AG04449 (cell line): ENCODE data around the gene DRICH1.
A peak's percentile ranks its signal among the peaks of the same experiment; 100 is the strongest.
"Not testable (repeated sequence)": the region's sequence is repeated elsewhere in the genome, so short reads cannot be mapped to it uniquely, and the experiment has no call there.

Source experiments
- CTCF ChIA-PET: fragments of 350-600 bp; formaldehyde crosslinking; extraction: SDS; loops from one replicate; lab custom pipeline; 2021; ENCODE audit warnings: antibody characterized with exemption; lab: Yijun Ruan, JAX
- POLR2A ChIA-PET: fragments of 400-600, 350-600 bp; formaldehyde crosslinking; extraction: SDS; loops from one replicate; lab custom pipeline; 2020; ENCODE audit warnings: antibody characterized with exemption, inconsistent platforms; lab: Yijun Ruan, JAX
- DNase-seq: peaks from one replicate; pipeline ENCODE4 v3.0.0-alpha.2; 2010; ENCODE audit warnings: low read depth, low spot score
- H3K4me3 ChIP-seq: 2 replicates; pipeline ENCODE4 v1.5.1; 2011; ENCODE audit warnings: low read depth, mild to moderate bottlenecking, control low read depth, low read length
- TF ChIP-seq, protein P1 (sequence below): IDR thresholded peaks from one replicate; pipeline ENCODE4 v1.5.1; 2011; ENCODE audit warnings: mild to moderate bottlenecking, moderate library complexity, low read length, control low read depth, inconsistent platforms; ENCODE audit not compliant: insufficient read depth; ENCODE audit errors: missing control alignments

Gene DRICH1

DNA sequence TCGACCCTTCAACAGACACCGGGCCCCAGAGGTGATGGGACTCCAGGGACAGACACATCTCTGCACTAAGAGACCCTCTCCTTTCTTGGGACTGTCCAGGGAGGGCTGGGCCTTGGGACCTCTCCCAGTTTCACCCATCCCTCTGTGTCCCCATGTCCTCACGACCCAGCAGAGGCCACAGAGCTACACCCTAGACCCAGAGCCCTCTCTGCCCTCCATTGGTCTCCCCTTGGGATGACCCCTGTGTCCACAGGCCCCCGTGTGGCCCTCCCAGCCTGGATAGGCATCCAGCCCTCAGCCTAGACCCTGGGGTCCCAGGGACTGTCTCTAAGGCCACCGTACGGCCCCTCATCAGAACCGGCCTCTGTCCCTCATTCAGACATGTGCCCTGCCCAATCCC, 7.5 kb upstream of the DRICH1 start:
- POLR2A ChIA-PET: no interaction called here
- DNase-seq: no peak
- no peak overlapping the region for H3K4me3 ChIP-seq
- CTCF ChIA-PET: no interaction called here
- TF ChIP-seq, protein P1, sequence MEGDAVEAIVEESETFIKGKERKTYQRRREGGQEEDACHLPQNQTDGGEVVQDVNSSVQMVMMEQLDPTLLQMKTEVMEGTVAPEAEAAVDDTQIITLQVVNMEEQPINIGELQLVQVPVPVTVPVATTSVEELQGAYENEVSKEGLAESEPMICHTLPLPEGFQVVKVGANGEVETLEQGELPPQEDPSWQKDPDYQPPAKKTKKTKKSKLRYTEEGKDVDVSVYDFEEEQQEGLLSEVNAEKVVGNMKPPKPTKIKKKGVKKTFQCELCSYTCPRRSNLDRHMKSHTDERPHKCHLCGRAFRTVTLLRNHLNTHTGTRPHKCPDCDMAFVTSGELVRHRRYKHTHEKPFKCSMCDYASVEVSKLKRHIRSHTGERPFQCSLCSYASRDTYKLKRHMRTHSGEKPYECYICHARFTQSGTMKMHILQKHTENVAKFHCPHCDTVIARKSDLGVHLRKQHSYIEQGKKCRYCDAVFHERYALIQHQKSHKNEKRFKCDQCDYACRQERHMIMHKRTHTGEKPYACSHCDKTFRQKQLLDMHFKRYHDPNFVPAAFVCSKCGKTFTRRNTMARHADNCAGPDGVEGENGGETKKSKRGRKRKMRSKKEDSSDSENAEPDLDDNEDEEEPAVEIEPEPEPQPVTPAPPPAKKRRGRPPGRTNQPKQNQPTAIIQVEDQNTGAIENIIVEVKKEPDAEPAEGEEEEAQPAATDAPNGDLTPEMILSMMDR: no peak

DNA sequence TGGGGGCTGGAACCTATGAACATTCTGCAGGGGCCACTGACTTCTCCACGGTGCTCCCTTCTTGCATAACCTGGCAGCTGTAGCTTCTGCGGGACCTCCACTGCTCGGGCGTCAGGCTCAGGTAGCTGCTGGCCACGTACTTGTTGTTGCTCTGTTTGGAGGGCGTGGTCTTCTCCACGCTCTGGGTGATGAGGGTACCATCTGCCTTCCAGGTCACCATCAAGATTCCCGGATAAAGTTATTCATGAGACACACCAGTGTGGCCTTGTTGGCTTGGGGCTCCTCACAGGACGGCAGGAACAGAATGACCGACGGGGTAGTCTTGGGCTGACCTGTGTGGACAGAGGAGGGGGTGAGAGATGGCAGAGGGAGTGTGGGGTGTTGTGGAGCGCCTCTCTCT, 6.5 kb upstream of the DRICH1 start:
- POLR2A ChIA-PET: no interaction called here
- TF ChIP-seq, protein P1: no peak
- no peak overlapping the region for H3K4me3 ChIP-seq
- CTCF ChIA-PET: interaction anchor here (1.2 kb wide), 1 partner anchor 25 kb away, joined by 3 read pairs; no protein-coding TSS in a partner anchor
- no peak for DNase-seq

DNA sequence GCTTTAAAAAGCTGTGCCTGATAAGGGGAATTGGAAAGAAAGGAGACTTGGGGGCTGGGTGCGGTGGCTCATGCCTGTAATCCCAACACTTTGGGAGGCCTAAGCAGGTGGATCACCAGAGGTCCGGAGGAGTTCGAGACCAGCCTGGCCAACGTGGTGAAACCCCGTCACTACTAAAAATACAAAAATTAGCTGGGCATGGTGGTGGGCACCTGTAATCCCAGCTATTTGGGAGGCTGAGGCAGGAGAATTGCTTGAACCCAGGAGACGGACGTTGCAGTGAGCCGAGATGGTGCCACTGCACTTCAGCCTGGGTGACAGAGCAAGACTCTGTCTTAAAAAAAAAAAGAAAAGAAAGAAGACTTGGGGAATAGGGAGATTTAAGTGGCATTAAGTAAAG, 3.2 kb upstream of the DRICH1 start:
- POLR2A ChIA-PET, CTCF ChIA-PET, H3K4me3 ChIP-seq, DNase-seq: not testable (repeated sequence)

DNA sequence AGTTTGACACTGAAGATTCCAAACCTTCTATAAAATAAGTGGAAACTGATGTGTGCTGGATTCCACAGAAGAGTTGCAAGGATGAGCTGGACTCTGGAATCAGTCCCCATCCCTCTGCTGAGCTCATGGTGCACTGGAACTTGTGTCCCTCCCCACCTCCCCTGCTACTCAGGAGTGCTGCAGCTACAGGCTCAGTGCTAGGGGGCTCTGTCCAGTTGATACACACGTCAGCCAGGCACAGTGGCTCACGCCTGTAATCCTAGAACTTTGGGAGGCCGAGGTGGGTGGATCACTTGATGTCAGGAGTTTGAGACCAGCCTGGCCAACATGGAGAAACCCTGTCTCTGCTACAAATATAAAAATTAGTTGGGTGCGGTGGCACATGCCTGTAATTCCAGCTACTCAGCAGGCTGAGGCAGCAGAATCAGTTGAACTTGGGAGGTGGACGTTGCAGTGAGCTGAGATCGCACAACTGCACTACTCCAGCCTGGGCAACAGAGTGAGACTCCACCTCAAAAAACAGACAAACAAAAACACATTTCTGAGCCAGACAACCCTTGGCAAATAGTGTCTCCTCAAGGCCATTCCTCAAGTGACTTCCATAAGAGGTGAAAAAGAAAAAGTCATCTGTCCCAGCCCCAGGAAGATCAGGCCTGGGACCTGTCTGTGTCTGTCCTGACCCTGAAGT, 3.9 kb downstream of the DRICH1 start:
- CTCF ChIA-PET: interaction anchor here (1.1 to 2.2 kb wide), 2 partner anchors 37 to 221 kb away, joined by 3 to 8 read pairs; no protein-coding TSS in a partner anchor
- H3K4me3 ChIP-seq, DNase-seq: not testable (repeated sequence)

DNA sequence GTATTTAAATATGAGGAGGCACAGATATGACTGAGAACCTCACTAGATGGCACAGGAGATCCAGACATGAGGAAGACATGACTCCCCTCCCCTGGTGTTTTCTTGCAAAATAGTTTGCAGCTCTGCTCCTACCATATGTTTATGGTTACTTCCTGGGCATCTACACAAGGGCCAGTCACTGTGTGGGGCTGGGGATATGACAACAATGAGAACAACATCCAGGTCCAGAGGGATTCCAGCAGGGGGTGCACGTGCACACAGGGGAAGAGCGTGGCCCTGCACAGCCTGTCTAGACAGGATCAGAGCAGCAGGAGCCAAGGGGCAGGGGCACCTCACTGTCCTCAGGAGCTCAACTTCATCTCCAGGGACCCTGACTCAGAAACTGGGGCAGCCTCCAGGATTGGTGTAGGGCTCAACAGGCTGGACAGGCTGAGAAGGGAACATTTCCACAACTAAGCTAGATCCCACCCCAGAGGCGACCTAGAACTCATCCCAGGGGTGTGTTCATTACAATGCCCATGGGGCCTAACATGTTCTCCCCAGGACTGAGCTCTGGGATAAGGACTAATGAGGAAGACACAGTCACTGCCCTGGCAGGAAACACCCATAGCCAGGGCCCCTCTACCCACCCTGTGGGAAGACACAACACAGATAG, 4.6 kb downstream of the DRICH1 start:
- H3K4me3 ChIP-seq, POLR2A ChIA-PET: not testable (repeated sequence)
- peak; percentile 2 for DNase-seq
- TF ChIP-seq, protein P1: peak; percentile 34
- CTCF ChIA-PET: interaction anchor here (0.9 to 2.2 kb wide), 3 partner anchors 37 to 225 kb away, joined by 3 to 8 read pairs (median 4); no protein-coding TSS in a partner anchor

More for the DNA sequence above, 3.9 kb downstream of the DRICH1 start:
- POLR2A ChIA-PET: not testable (repeated sequence)

DNA sequence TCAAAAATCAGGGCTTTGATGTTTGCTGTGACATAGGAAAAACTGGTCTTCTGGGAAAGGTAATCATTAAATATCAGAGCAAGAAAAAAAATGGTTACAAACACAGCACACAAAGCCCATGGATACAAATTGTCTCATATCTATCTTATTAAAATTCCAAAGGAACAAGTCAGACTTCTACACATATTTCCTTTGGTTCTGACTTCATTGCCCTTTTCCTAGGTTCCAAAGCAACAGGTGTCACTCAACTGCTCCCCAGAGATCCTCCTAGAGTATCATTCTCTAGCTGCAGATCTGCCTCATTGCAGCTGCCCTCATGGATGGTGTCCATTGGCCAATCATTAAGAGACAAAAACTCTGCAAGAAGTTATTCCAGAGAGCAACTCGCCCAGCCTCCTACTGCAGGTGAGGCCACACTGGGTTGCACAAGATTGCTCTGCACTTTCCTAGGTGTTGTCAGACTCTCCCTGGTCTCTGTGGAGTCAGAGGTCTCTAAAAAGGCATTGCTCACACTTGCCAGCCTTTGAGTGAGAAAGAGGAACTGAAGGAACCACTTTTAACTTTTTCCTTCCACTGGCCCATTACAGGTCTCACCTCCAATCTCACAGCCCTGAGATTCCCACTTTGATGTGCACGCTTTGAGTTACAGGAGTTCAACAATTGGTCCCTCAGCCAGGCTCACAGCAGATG, 5.7 kb downstream of the DRICH1 start:
- CTCF ChIA-PET: interaction anchor here (0.9 kb wide), 1 partner anchor 226 kb away, joined by 4 read pairs; no protein-coding TSS in a partner anchor

DNA sequence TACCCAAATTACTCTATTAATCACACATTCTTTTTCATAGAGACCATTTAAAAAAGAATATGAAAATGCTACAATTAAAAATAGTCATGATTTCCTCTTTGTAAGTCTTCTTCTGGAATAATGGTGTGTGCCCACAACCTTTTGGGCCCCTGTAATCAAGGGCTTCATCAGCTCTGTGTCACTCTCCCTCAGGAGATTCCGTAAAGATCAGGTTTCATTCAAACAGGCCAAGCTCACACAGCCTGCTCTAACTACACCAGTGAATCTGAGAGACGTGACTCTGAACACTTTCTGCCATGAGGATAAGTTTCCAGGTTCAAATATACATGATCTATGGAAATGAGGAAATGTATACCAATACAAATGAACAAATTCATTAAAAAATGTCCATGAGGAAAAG, 9.5 kb downstream of the DRICH1 start:
- TF ChIP-seq, protein P1: no peak
- ChIA-PET CTCF (no interaction called here), POLR2A (no interaction called here)
- no peak for DNase-seq
- H3K4me3 ChIP-seq: no peak overlapping the region

More for the DNA sequence above, 5.7 kb downstream of the DRICH1 start:
- DNase-seq: no peak
- H3K4me3 ChIP-seq: no peak overlapping the region
- POLR2A ChIA-PET: no interaction called here
- TF ChIP-seq, protein P1: no peak

DNA sequence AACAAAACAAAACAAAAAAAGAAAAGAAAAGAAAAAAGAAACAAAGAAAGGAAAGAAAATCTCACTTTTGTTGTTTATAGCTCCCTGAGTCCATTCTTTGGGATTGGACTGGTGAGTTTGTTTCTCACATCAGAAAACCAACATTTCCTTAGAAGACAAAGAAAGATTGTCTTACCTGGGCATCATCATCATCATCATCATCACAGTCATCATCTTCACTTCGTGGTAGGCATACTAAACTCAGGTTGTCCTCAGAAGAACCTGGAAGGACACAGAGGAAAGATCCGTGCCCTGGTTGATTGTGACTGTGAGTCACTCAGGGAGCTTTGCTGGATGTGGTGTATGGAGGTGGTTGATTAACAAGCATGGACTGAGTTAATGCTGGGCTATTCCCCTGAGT, 10.2 kb downstream of the DRICH1 start:
- POLR2A ChIA-PET, CTCF ChIA-PET, DNase-seq, H3K4me3 ChIP-seq: not testable (repeated sequence)
